HepG2 (cell line): ENCODE data around the gene GRIN3B. TPM values are rescaled to one million over a fixed set of nuclear protein-coding genes. Genes with fewer than 3 reads are reported as not detected.
A peak's percentile ranks its signal among the peaks of the same experiment; 100 is the strongest.

Experiments used
- HOXA9 ChIP-seq: sonication (generic); formaldehyde crosslinking; IDR thresholded peaks from 2 replicates; pipeline ENCODE4 v1.8.1; 2022; ENCODE audit warnings: missing genetic modification reagents, mild to moderate bottlenecking, moderate library complexity, borderline replicate concordance
- IRF9 ChIP-seq: sonication (generic); formaldehyde crosslinking; IDR thresholded peaks from 2 replicates; pipeline ENCODE4 v1.8.0; 2022; ENCODE audit warnings: missing genetic modification reagents, mild to moderate bottlenecking, borderline replicate concordance
- MED13 ChIP-seq: sonication (generic); formaldehyde crosslinking; IDR thresholded peaks from 2 replicates; pipeline ENCODE4 v1.5.0; 2020; ENCODE audit warnings: missing genetic modification reagents
- NRL ChIP-seq: sonication (generic); formaldehyde crosslinking; IDR thresholded peaks from 2 replicates; pipeline ENCODE4 v1.5.0; 2020; ENCODE audit warnings: missing genetic modification reagents, mild to moderate bottlenecking, moderate library complexity, borderline replicate concordance
- SRF ChIP-seq: IDR thresholded peaks from 2 replicates; pipeline ENCODE4 v1.6.1; 2011; ENCODE audit warnings: mild to moderate bottlenecking, low read depth, low read length, moderate library complexity
- ZFP36L2 ChIP-seq: sonication (generic); formaldehyde crosslinking; IDR thresholded peaks from 2 replicates; pipeline ENCODE4 v1.4.0; 2020; ENCODE audit warnings: missing genetic modification reagents
- ZNF143 ChIP-seq: sonication (generic); formaldehyde crosslinking; IDR thresholded peaks from 2 replicates; pipeline ENCODE4 v1.4.0; 2020; ENCODE audit warnings: missing genetic modification reagents
- ZNF83 ChIP-seq: sonication (generic); formaldehyde crosslinking; IDR thresholded peaks from 2 replicates; pipeline ENCODE4 v1.4.0; 2020; ENCODE audit warnings: missing genetic modification reagents, mild to moderate bottlenecking, borderline replicate concordance
- ZNF850 ChIP-seq: sonication (generic); formaldehyde crosslinking; conservative IDR thresholded peaks from 2 replicates; pipeline ENCODE4 v1.9.0; 2021; ENCODE audit warnings: mild to moderate bottlenecking, missing genetic modification reagents
- polyA plus RNA-seq, 8 experiments: library from polyadenylated mRNA; depleted of rRNA in 3 of 8; stranded (reverse) in 7 of 8; unstranded in 1 of 8; fragments of >200 nt; fragmentation: Illumina TruSeq in 4 of 8; extraction: Trizol in 4 of 8; gene quantifications; 2 replicates each; pipeline versions ENCODE4 v1.2.1 to v1.2.3, GENCODE V29; 2011 to 2016; ENCODE audit warnings: low read depth in 4 of 8, missing spikeins in 1 of 8, mixed read lengths in 1 of 8; ENCODE audit not compliant: insufficient read depth in 1 of 8
- total RNA-seq, 5 experiments: library from RNA; depleted of rRNA; stranded (reverse); fragments of >200 nt; fragmentation: Illumina TruSeq; extraction: Trizol; gene quantifications; 2 replicates each; pipeline ENCODE4 v1.2.3, GENCODE V29; 2016; ENCODE audit warnings: low read depth in 1 of 5
- TF ChIP-seq, protein P1 (sequence below): sonication (generic); formaldehyde crosslinking; IDR thresholded peaks from 2 replicates; pipeline ENCODE4 v1.4.0; 2020; ENCODE audit warnings: missing genetic modification reagents
- TF ChIP-seq, protein P2 (sequence below): sonication (generic); formaldehyde crosslinking; IDR thresholded peaks from 2 replicates; pipeline ENCODE4 v1.4.0; 2020; ENCODE audit warnings: missing genetic modification reagents
- TF ChIP-seq, protein P3 (sequence below): sonication (generic); formaldehyde crosslinking; IDR thresholded peaks from 2 replicates; pipeline ENCODE4 v1.4.0; 2020; ENCODE audit warnings: missing genetic modification reagents
- TF ChIP-seq, protein P4 (sequence below): sonication (generic); formaldehyde crosslinking; IDR thresholded peaks from 2 replicates; pipeline ENCODE4 v1.5.0; 2020; ENCODE audit warnings: mild to moderate bottlenecking, missing genetic modification reagents, borderline replicate concordance

Gene GRIN3B
- total and polyA plus RNA-seq, 2 of the 13 experiments (the other 11 are each of a cell fraction or from before 2014, with no cell fraction given), result 0.07 to 0.20 TPM

DNA sequence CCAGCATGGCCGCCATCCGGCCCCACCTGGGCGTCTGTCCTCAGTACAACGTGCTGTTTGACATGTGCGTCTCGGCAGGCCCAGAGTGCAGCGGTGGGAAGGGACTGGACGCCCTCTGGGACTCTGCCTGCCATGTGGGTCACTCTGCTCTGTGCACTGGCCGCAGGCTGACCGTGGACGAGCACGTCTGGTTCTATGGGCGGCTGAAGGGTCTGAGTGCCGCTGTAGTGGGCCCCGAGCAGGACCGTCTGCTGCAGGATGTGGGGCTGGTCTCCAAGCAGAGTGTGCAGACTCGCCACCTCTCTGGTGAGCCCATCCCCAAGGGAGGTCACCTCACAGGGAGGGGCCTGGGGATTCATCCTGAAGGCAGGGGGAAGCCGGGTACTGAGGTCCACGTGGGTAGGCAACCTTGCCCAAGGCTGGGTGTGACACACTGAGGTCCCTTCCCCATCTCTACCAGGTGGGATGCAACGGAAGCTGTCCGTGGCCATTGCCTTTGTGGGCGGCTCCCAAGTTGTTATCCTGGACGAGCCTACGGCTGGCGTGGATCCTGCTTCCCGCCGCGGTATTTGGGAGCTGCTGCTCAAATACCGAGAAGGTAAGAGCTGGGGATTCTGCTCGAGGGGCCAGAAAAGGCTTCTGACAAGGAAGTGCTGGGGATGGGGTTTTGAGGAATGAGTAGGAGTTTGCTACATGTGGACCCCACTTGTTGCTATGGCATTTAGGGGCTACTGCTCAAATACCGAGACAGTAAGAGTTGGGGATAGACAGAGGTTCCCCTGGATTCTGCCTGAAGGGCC is 51.0 kb downstream of the GRIN3B start (continued):
- TF ChIP-seq, protein P1, sequence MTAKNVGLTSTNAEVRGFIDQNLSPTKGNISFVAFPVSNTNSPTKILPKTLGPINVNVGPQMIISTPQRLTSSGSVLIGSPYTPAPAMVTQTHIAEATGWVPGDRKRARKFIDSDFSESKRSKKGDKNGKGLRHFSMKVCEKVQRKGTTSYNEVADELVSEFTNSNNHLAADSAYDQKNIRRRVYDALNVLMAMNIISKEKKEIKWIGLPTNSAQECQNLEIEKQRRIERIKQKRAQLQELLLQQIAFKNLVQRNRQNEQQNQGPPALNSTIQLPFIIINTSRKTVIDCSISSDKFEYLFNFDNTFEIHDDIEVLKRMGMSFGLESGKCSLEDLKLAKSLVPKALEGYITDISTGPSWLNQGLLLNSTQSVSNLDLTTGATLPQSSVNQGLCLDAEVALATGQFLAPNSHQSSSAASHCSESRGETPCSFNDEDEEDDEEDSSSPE (CRISPR knock-in tag), result peak; percentile 70
- TF ChIP-seq, protein P2, sequence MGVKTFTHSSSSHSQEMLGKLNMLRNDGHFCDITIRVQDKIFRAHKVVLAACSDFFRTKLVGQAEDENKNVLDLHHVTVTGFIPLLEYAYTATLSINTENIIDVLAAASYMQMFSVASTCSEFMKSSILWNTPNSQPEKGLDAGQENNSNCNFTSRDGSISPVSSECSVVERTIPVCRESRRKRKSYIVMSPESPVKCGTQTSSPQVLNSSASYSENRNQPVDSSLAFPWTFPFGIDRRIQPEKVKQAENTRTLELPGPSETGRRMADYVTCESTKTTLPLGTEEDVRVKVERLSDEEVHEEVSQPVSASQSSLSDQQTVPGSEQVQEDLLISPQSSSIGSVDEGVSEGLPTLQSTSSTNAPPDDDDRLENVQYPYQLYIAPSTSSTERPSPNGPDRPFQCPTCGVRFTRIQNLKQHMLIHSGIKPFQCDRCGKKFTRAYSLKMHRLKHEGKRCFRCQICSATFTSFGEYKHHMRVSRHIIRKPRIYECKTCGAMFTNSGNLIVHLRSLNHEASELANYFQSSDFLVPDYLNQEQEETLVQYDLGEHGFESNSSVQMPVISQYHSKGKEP (CRISPR knock-in tag), result no peak
- peak; percentile 97 for TF ChIP-seq ZNF83 (CRISPR knock-in tag)
- no peak for TF ChIP-seq ZNF850 (CRISPR knock-in tag)
- TF ChIP-seq, protein P3, sequence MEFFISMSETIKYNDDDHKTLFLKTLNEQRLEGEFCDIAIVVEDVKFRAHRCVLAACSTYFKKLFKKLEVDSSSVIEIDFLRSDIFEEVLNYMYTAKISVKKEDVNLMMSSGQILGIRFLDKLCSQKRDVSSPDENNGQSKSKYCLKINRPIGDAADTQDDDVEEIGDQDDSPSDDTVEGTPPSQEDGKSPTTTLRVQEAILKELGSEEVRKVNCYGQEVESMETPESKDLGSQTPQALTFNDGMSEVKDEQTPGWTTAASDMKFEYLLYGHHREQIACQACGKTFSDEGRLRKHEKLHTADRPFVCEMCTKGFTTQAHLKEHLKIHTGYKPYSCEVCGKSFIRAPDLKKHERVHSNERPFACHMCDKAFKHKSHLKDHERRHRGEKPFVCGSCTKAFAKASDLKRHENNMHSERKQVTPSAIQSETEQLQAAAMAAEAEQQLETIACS (CRISPR knock-in tag), result no peak
- no peak; the same call in 1 of the 2 replicates for TF ChIP-seq HOXA9 (CRISPR knock-in tag)
- TF ChIP-seq SRF, result no peak
- TF ChIP-seq NRL, result peak; percentile 95
- TF ChIP-seq ZFP36L2, result no peak
- no peak for TF ChIP-seq MED13 (CRISPR knock-in tag)
- TF ChIP-seq, protein P4, sequence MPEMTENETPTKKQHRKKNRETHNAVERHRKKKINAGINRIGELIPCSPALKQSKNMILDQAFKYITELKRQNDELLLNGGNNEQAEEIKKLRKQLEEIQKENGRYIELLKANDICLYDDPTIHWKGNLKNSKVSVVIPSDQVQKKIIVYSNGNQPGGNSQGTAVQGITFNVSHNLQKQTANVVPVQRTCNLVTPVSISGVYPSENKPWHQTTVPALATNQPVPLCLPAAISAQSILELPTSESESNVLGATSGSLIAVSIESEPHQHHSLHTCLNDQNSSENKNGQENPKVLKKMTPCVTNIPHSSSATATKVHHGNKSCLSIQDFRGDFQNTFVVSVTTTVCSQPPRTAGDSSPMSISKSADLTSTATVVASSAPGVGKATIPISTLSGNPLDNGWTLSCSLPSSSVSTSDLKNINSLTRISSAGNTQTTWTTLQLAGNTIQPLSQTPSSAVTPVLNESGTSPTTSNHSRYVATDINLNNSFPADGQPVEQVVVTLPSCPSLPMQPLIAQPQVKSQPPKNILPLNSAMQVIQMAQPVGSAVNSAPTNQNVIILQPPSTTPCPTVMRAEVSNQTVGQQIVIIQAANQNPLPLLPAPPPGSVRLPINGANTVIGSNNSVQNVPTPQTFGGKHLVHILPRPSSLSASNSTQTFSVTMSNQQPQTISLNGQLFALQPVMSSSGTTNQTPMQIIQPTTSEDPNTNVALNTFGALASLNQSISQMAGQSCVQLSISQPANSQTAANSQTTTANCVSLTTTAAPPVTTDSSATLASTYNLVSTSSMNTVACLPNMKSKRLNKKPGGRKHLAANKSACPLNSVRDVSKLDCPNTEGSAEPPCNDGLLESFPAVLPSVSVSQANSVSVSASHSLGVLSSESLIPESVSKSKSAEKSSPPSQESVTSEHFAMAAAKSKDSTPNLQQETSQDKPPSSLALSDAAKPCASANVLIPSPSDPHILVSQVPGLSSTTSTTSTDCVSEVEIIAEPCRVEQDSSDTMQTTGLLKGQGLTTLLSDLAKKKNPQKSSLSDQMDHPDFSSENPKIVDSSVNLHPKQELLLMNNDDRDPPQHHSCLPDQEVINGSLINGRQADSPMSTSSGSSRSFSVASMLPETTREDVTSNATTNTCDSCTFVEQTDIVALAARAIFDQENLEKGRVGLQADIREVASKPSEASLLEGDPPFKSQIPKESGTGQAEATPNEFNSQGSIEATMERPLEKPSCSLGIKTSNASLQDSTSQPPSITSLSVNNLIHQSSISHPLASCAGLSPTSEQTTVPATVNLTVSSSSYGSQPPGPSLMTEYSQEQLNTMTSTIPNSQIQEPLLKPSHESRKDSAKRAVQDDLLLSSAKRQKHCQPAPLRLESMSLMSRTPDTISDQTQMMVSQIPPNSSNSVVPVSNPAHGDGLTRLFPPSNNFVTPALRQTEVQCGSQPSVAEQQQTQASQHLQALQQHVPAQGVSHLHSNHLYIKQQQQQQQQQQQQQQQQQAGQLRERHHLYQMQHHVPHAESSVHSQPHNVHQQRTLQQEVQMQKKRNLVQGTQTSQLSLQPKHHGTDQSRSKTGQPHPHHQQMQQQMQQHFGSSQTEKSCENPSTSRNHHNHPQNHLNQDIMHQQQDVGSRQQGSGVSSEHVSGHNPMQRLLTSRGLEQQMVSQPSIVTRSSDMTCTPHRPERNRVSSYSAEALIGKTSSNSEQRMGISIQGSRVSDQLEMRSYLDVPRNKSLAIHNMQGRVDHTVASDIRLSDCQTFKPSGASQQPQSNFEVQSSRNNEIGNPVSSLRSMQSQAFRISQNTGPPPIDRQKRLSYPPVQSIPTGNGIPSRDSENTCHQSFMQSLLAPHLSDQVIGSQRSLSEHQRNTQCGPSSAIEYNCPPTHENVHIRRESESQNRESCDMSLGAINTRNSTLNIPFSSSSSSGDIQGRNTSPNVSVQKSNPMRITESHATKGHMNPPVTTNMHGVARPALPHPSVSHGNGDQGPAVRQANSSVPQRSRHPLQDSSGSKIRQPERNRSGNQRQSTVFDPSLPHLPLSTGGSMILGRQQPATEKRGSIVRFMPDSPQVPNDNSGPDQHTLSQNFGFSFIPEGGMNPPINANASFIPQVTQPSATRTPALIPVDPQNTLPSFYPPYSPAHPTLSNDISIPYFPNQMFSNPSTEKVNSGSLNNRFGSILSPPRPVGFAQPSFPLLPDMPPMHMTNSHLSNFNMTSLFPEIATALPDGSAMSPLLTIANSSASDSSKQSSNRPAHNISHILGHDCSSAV, result no peak
- no peak; the same call in 1 of the 2 replicates for TF ChIP-seq IRF9 (CRISPR knock-in tag)
- 0 out of 2 replicates have a peak, but pooled peaks have one; percentile 38 for TF ChIP-seq ZNF143 (CRISPR knock-in tag)
